HG03097 (cell line): Measurements from ENCODE around the gene NRG2.

ENCODE experiments used
- ATAC-seq: cut with Tn5 transposase; IDR thresholded peaks from one replicate; pipeline ENCODE4 v1.9.1; 2021; ENCODE audit not compliant: unreplicated experiment, low FRiP score

Gene NRG2

DNA sequence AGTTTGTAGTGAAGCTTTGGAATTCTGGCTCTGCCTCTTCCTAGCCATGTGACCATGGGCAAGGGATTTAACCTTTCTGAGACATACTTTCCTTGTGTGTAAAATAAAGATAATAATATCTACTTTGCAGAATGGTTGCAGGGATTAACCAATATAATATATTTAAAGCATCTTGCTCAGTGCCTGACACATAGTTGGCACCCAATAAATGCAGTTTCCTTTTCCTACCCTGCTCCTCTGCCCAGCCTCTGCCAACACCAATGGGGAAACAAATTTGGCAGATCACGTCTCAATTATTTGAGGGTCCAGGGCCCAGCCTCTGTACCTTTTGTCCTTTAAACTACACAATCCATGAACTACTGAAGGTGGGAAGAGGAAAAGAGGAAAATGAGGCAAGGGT, 91.1 kb downstream of the NRG2 start:
- no peak for ATAC-seq

DNA sequence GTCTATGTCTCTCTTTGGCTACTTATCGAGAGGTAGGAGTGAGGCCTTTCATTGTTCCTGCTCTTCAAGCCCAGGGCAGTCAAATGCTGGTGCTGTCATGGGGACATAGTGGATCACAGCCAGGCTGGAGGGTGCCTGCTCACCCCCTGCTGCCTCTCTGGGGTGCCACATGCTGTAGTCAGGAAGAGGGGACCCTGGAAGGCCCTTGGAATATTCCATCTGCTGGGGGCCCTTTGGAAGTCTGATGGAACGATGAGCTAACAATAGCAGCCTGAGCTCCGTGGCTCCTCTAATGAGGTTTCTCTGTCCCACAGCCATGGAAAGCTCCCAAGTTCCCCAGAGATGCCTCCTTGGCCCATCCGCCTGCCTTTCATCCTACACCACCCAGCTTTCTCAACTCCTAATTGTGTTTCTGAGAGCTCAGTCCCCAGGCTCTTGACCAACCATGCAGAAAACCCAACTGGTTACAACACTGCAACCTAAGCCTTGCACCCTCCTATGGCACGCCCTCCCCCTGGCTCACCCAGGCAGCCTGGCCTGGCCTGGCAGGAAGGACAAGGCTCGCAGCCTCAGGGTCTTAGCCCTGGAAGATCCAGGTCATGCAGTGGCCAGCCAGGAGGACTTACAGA, 91.7 kb downstream of the NRG2 start:
- ATAC-seq = no peak

DNA sequence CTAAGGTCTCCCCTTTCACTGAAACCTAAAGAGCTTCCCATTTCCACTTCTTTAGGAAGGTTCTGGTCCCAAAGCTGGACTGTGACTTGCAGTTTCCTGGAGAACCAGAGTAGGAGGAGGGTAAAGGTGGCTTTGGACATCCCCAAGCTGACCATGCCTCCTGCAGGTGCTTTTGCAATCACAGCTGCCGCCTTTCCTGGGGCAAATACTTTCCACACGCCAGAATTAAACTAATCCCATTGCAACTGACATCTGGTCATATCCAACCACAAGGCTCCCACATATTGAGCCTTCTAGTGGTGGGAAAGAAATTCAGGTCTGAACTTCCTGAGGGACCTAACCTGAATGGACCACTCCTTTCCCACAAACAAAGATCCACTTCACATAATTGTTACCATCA, 92.7 kb downstream of the NRG2 start:
- no peak for ATAC-seq

DNA sequence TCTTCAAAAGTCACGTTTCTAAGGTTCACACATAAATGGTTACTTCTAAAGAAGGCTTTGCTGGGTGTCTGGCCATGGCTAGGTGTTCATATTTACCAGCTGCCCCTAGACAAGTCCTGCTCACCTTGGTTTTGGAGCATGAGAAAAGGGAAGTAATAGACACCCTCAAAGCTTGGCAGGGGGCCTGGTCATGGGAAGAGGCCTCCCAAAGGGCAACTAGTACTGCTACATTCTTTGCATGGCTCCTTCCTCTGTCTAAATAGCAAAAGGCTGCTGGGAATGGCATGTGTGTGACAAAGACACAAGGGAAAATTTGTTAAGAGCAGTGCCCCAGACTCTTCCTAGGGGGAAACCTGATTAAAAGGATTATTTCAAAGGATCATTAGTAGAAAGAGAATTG, 93.4 kb downstream of the NRG2 start:
- ATAC-seq = no peak

DNA sequence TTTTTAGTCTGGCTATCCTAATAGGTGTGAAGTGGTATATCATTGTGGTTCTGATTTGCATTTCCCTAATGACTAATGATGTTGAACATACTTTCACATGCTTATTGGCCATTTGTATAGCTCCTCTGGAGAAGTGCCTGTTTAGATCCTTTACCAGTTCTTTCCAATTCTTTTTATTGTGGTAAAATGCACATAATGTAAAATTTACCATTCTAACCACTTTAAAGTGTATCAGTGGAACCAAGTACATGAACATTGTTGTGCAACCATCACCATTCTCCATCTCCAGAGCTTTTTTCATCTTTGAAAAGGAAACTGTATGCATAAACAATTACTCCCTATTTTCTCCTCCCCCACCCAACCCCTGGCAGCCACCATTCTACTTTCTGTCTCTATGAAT, 95.4 kb downstream of the NRG2 start:
- no peak for ATAC-seq

DNA sequence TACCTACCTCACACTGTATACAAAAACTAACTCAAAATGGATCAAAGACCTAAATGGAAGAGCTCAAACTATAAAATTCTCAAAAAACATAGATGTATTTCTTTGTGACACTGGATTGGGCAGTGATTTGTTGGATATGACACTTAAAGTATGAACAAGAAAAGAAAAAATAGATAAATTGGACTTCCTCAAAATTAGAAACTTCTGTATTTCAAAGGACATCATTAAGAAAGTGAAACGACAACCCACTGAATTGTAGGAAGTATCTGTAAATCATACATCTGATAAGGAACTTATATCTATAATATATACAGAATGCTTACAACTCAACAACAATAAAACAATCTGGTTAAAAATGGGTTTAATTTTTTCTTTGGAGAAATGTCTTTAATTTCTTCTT, 96.7 kb downstream of the NRG2 start:
- no peak for ATAC-seq

DNA sequence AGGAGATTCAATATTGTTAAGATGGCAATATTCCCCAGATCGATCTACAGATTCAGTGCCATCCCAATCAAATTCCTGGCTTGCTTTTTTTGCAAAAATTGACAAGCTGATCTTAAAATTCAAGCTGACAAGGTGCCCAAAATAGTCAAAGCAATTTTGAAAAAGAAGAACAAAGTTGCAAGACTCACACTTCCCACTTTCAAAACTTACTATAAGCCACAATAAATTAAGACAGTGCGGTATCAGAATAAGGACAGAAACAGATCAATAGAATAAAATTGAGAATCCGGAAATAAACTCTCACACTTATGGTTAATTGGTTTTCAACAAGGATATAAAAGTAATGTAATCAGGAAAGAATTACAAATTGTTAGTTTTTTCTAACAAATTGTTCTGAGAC, 97.1 kb downstream of the NRG2 start:
- ATAC-seq = no peak

DNA sequence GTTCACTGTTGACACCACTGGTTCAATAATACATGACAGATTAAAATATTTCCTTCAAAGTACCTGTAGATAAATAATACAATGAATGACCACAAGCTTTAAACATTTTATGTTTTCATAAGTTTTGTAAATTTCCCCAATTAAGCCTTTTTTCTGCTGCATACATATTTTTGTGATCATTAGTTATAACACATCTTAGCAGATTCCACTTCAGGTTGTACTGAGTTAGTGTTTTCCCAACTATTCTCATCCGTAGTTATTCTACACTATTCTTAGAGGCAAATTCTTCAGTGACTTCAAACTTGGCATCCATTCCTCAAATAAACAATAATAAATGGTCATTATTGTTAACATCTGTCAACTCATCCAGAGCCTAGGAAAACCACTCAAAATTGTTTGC, 100.9 kb downstream of the NRG2 start:
- ATAC-seq = no peak

DNA sequence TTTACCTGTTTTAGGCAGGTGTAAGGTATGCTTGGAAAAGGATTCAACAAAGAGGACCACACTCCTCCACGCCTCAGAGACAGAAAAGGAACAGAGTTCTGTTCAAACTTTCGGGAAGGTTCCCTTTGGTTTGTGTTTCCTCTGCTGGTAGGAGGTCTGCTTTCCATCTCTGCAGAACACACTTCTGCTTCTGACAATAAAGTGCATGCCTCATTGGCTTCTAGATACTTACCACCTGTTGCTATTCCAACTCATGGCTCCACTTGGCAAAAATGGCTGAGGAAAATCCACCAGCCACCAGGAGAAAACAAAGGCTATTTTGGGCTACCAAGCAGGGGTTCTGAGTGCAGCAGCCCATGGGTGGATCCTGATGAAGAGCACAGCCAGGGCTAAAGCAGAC, 112.7 kb downstream of the NRG2 start:
- ATAC-seq = no peak

DNA sequence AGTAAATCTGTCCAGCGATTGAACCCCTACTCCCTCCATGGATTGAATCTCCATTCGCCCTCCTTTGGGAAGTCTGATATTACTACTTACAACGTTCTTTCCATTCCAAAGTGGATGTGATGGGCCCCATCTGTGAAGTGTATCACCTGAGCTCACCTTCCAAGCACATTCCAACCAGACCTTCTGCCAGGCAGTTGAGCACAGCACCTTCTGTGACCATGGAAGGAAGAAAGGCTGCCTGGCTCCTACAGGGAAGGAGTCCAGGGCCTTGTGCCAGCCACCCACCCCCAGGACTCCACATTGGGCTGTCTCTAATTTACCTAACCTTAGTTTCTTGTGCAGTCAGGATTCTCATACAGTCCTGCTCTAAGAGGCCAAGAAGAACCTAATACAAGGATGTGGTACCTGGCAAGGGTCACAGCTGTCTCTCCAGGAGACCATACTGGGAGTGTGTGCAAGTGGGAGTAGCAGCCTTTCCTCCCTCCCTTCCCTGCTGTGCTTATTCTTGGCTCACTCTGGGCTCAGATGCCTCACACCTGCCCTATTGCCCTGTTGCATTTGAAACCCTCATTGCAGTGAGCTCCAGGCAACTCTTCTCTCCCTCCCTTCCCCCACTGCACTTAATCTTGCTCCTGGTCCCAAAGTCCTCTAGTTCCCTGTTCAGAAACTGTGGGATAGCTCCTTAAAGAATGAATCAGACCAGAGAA, 116.1 kb downstream of the NRG2 start:
- ATAC-seq = no peak

DNA sequence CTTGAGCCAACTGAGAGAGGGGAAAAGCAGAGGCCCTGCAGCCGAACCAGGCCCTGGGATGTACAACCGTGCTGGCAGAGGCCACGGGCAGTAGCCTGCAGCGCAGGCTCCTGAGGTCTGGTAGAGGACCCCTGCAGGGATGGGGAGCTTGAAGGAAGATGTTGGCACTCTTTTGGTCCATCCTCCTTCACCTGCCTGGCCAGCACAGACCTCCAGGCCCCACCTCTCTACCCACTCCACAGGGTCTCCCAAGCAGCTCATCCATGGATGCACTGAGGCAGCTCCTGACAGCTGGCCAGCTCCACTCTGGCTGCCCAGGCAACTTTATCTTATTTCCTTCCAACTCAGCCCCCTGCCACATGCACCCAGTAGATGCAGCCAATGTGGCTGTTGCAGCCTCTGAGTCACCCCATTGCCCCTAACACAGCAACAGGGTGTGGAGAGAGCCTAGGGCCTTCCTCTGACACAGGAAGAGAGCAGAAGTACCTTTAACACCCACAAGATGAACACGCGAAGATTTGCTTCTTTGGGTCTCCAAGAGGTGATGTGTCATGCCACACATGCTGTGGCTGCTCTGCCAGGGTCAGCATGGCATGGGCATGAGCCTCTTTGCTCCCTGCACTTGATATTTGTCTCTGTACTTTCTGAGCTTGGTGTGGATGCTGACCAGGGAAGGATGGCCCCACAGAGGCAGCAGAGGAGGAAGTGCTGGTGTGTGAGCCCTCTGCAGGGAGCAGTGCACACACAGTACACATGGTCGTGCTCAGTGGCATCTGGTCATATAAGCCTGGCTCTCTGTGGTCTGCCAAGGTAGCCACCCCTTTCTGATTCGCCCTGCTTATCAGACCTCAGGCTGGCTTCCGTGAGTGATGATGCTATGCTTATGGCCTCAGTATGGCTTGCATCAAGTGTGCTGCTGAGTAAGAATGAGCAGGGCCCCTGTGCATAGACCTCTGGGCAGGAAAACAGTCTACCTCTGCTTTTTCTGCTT, 117.2 kb downstream of the NRG2 start:
- ATAC-seq = no peak

DNA sequence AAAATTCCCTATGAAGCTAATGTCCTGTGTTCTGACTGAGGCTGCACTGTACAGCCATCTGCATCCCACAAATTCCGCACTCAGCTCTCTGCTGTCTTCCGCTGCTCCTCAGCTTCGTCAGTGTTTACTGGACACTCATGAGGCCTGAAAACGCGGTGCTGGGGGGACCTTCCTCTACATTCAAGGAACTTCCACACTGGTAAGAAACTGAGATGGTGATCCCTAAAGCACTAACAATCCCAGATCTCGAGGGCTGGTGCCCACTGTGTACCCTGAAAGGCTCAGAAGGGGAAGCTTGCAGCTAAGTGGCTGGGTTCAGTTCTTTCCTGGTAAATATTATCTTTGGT, 117.9 kb downstream of the NRG2 start:
- ATAC-seq = no peak

DNA sequence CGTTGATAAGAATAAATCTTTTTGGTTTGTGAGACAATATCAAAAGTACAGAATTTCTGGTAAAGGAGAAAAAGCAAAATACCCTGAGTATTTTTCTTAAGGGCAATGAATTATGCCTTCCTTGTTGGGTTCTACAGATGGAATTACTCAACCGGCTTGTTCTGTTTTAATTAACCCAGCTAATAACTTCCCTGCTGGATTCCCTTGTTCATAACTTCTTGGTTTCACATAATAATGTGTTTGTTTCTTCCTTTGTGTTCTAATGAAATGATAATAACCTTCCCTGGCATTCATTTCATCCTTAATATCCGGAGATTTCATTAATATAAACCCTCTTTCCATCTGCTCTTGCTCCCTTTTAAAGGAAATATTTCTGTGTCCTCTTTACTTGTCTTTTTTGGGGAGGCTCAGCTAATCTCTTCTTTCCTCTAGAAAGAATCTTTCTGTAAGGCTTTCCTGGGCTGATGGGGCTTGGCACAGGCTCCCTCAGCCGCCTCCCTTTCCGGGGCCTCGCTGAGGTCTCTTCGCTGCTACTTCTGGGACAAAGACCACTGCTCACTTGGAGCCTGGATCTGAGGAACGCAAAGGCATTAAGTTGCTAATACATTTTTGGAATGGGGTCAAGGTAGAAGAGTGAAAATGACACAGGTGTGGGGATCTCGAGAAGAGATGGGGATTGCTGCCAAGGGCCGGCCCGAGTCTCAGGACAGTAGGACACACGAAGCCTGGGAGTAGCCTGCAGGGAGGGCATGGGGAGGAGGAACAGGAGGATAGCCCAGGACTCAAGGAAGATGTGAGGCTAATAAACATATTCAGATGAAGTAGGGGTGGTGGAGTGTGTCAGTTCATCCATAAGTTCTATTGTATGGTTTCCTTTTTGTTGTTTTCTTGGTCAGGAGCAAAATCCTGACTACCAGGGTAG, 118.5 kb downstream of the NRG2 start:
- no peak for ATAC-seq

DNA sequence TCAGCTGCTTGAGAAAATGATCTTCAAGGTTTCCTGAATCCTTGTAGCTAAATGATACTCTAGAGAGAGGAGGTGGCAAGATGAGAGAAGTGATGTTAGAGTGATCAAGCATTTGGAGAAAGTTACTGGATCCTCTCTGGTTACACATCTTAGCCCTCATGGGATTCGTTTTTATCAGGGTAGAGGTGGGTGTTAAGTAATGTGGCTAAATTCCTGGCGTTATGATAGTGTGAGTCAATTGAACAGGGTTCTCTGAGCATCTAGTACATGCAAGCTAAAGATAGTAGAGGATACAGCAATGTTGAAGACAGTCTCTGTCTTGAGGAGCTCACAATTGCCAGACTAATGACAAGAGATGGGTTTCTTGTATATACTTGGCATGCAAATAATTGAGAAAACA, 123.8 kb downstream of the NRG2 start:
- ATAC-seq = no peak

DNA sequence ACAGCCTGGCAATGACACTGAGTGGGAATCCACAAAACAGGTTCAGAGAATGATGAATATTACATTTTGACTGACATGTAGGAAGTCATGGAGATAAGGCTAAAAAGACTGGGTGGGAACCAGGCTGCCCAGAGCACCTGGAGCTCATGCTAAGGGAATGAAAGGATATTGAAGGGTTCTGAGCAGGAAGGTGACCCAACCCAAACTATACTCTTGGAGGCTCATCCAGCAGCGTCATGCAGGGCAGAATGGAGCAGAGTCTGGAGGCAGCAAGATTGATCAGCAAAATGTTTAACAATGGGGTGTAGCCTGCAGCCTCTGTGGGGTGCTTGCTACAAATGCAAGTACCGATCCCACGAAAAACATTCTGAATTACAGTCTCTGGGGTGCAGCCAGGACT, 127.3 kb downstream of the NRG2 start:
- ATAC-seq = no peak

DNA sequence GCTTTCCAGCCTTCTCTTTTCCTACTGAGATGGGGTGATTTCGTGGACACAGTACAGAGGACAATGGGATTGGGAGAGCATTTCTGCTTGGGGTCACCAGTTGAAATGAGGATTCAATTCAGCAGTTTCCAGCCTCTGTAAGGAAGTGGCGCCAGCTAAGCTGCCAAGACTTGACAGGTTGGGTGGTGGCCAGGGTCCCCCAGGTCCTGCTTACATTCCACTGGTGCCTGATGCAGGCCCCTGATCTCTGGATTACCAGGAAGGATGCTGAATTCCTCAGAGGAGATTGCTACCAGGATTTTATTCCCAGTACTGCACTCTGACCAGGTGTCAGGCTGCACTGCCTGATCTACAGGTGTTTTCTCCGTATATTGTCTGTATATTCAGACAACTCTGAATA, 127.8 kb downstream of the NRG2 start:
- no peak for ATAC-seq

DNA sequence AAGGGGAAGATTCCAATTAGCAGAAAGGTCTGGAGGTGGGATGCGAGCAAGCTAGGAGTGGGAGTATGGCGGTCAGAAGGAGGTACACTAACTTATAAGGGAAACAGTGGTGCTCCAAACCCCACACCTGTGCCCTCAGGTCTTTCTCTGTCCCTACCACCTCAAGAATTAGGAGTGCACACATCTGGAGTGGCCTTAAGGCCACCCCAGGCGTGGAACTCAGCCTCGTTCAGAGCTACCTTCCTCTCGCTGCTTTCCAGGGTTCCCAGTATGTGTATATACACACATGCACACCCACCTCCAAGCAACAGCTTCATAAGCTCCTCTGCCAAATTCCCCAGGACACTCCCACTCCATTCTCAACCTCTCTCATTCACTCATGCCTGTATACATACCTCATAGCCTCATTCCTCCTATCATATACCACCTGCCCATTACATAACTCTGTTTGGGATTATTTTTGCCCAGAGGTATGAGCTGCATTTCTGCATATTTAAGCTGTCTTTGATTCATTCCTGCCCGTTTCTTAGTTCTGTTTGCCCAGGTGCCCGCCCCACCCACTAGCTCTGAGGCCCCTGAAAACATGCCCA, 128.8 kb downstream of the NRG2 start:
- ATAC-seq = no peak

DNA sequence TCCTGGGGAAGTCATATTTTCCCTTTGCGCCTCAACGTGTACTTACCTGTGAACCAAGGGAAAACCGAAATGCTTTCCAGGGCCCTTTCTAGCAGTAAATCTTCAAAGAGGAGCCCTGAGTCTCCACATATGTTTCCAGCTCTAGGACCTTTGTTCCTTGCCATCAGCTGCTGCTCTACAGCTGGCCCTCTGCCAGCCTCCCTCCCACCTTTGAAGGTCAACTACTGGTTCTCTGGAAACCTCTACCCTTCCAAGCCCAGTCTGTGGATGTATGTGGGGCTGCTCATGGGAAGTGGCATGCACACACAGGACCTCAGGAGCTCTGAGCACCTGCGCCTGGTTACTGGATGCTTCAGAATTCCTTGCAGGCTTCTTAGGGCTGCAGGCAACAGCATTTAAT, 130.3 kb downstream of the NRG2 start:
- ATAC-seq = no peak

DNA sequence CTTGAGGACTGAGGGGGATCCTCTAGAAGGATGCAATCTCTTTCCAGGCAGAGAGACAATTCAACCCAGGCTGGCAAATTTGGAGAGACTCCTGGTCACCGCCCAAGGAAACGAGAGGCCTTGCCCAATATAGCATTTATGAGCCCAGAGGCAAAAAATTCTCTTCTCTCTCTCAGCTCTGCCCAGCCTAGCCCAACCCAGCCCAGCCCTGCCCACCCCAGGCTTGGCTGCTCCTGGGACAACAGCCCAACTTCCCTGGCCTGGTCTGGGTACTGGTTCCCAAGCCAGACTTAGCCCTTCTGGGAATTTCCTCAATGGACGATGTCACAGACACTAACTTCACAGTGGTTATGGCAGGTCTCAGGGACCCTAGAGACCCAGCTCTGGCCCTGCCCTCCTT, 130.9 kb downstream of the NRG2 start:
- no peak for ATAC-seq

DNA sequence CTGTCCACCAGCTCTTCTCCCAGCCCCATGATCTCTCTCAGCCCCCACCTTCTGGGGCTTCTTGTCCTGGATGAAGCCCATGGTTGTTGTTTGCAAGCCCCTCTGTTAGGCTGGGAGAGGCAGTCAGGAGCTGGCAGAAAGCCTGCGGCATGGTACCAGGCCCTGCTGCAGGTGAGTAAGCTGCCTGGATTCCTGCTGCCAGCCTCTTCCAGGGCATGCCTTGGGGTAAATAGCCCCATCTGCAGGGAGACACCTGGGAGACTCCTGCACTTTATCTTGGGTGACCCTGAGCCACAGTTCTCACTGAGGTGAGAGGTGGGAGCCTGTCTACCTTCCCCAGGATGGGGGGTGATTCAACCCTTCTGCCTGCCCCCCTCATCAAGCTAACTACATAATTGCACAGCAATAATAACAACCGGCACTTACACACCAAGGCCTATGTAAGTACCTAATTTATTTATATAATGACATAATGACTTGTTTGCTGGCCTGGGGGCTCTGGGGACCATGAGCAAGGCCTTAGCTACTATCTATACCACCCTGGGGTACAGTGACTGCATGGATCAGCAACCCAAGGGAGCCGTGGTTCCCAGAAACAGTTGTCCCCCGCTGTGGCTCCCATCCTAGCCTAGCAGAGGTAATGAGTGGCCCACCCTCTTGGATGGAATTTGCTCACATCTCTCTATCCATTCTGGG, 131.5 kb downstream of the NRG2 start:
- ATAC-seq = no peak
